Measurements from ENCODE around the gene MINDY1. TPM values are rescaled to one million over a fixed set of nuclear protein-coding genes. Genes with fewer than 3 reads are reported as not detected.

MINDY1 gene
- total RNA-seq, 1 experiment from 2014 or later: 15.8 TPM

- POLR2A ChIA-PET: no interaction called here
Measured at GRCh38 chr1:150966011-150966410, 40.7 kb downstream of the MINDY1 start.

DNA sequence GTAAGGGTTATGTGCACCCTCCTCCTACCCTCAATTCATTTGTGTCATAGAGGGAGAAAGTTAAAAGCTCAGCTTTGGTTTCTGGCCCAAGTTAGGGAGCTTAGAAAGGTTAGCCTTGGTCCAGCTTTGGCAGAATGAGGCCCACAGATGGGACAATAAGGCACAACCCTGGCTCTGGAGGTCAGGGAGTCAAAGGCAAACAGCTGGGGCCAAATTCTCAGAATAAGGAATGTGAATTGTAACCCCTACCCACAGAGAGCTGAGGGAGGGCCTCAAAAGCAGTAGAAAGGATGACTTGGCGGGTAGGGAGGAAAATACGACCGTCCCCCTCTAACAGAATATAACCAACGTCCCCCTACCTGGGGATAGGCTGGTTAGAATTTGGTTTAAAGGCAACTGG, 41.1 kb downstream of the MINDY1 start:
- no peak for ATAC-seq
- CTCF ChIA-PET: interaction anchor here (0.6 kb wide), 1 partner anchor 10 kb away, joined by 4 read pairs; no protein-coding TSS in a partner anchor

More at GRCh38 chr1:150966011-150966410, 40.7 kb downstream of the MINDY1 start:
- Histone ChIP-seq H3K9me3 (ENCODE audit: control insufficient read depth, insufficient read depth, low read depth, low read length) (no peaks in the 10 kb centered on the region), H3K4me3 (ENCODE audit: low read depth in 2 of 2, low read length in 2 of 2) (no peak overlapping the region), H3K27ac (ENCODE audit: low read length) (peak overlapping the region; percentile 6; the same call in 1 of the 2 replicates), H3K36me3 (ENCODE audit: control insufficient read depth, insufficient read depth, low read length) (peaks cover 37% of the 10 kb centered on the region), H3K4me1 (ENCODE audit: control insufficient read depth, insufficient read depth, low read length) (peaks cover 16% of the 10 kb centered on the region), H3K27me3 (ENCODE audit: control insufficient read depth, insufficient read depth, low read length) (no peaks in the 10 kb centered on the region)
- no TSS peak for BruUV-seq (replicated peaks)
- intact Hi-C loops (cut with micrococcal nuclease; ENCODE audit: unreplicated experiment): no loop called here
- TF ChIP-seq, protein P1, sequence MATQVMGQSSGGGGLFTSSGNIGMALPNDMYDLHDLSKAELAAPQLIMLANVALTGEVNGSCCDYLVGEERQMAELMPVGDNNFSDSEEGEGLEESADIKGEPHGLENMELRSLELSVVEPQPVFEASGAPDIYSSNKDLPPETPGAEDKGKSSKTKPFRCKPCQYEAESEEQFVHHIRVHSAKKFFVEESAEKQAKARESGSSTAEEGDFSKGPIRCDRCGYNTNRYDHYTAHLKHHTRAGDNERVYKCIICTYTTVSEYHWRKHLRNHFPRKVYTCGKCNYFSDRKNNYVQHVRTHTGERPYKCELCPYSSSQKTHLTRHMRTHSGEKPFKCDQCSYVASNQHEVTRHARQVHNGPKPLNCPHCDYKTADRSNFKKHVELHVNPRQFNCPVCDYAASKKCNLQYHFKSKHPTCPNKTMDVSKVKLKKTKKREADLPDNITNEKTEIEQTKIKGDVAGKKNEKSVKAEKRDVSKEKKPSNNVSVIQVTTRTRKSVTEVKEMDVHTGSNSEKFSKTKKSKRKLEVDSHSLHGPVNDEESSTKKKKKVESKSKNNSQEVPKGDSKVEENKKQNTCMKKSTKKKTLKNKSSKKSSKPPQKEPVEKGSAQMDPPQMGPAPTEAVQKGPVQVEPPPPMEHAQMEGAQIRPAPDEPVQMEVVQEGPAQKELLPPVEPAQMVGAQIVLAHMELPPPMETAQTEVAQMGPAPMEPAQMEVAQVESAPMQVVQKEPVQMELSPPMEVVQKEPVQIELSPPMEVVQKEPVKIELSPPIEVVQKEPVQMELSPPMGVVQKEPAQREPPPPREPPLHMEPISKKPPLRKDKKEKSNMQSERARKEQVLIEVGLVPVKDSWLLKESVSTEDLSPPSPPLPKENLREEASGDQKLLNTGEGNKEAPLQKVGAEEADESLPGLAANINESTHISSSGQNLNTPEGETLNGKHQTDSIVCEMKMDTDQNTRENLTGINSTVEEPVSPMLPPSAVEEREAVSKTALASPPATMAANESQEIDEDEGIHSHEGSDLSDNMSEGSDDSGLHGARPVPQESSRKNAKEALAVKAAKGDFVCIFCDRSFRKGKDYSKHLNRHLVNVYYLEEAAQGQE (IDR thresholded peaks at IDR 0.05; ENCODE audit: insufficient read depth in 1 of 2, low read depth in 2 of 2, low read length in 1 of 2): no peak
- TF ChIP-seq CTCF (IDR thresholded peaks at IDR 0.05) (no peak), SIN3A (IDR thresholded peaks at IDR 0.05; ENCODE audit: borderline replicate concordance, insufficient read depth, low read depth, low read length) (no peak), TCF7L2 (IDR thresholded peaks at IDR 0.05; ENCODE audit: low read depth, low read length) (no peak), POLR2AphosphoS5 (IDR thresholded peaks at IDR 0.05; ENCODE audit: low read depth, low read length) (peak; percentile 23; the same call in 1 of the 2 replicates)
- ATAC-seq: no peak
- no peak for DNase-seq (ENCODE audit: low read depth, low spot score)
- CTCF ChIA-PET: interaction anchor here (0.6 kb wide), 1 partner anchor 10 kb away, joined by 4 read pairs; no protein-coding TSS in a partner anchor
- in situ Hi-C loops (cut with HindIII; ENCODE audit: low pct_unique_long_range_greater_than_20kb, low sequenced_read_pairs): no loop called here

More for the DNA sequence above, 41.1 kb downstream of the MINDY1 start:
- no peaks in the 10 kb centered on the region for H3K27me3 ChIP-seq (ENCODE audit: control insufficient read depth, insufficient read depth, low read length)
- H3K4me3 ChIP-seq (ENCODE audit: low read depth in 2 of 2, low read length in 2 of 2): no peak overlapping the region
- no peaks in the 10 kb centered on the region for H3K9me3 ChIP-seq (ENCODE audit: control insufficient read depth, insufficient read depth, low read depth, low read length)
- BruUV-seq (replicated peaks): TSS peak; percentile 65
- H3K4me1 ChIP-seq (ENCODE audit: control insufficient read depth, insufficient read depth, low read length): peaks cover 12% of the 10 kb centered on the region; the same call in 1 of the 2 replicates
- in situ Hi-C loops (cut with HindIII; ENCODE audit: low pct_unique_long_range_greater_than_20kb, low sequenced_read_pairs) (no loop called here), intact Hi-C loops (cut with micrococcal nuclease; ENCODE audit: unreplicated experiment) (no loop called here)
- no peak overlapping the region for H3K27ac ChIP-seq (ENCODE audit: low read length)
- peaks cover 37% of the 10 kb centered on the region for H3K36me3 ChIP-seq (ENCODE audit: control insufficient read depth, insufficient read depth, low read length)
- no peak for TF ChIP-seq CTCF (IDR thresholded peaks at IDR 0.05)
- POLR2A ChIA-PET: no interaction called here
- DNase-seq (ENCODE audit: low read depth, low spot score): no peak
